Spinal cord (tissue), 10 donors: ENCODE results near the gene GRIK4. TPM values are rescaled to one million over a fixed set of nuclear protein-coding genes. Genes with fewer than 3 reads are reported as not detected.
A peak's percentile ranks its signal among the peaks of the same experiment; 100 is the strongest.

Experiments used
- DNase-seq, 6 donors: peaks; one replicate each; pipeline versions ENCODE4 v3.0.0 to v3.0.0-alpha.2; 2013 to 2015; ENCODE audit warnings: low spot score in 6 of 6, low read depth in 4 of 6
- H3K27ac ChIP-seq: one replicate; pipeline ENCODE4 v1.5.1; 2013; ENCODE audit warnings: low read depth, low read length, control low read depth
- H3K27me3 ChIP-seq: one replicate; pipeline ENCODE4 v1.6.1; 2013; ENCODE audit warnings: low read length; ENCODE audit not compliant: control insufficient read depth, insufficient read depth
- H3K36me3 ChIP-seq: one replicate; pipeline ENCODE4 v1.6.1; 2013; ENCODE audit warnings: low read length; ENCODE audit not compliant: control insufficient read depth, insufficient read depth
- H3K4me1 ChIP-seq: one replicate; pipeline ENCODE4 v1.6.1; 2013; ENCODE audit warnings: low read length; ENCODE audit not compliant: control insufficient read depth, insufficient read depth
- H3K4me3 ChIP-seq: one replicate; pipeline ENCODE4 v1.5.1; 2013; ENCODE audit warnings: low read depth, low read length, control low read depth
- H3K9me3 ChIP-seq: one replicate; pipeline ENCODE4 v1.6.1; 2013; ENCODE audit warnings: low read length; ENCODE audit not compliant: control insufficient read depth, insufficient read depth
- WGBS: methylation state at CpG from one replicate; pipeline ENCODE4 v1.1.5; 2013; ENCODE audit warnings: missing lambda C conversion rate; ENCODE audit not compliant: insufficient coverage; 5-methylcytosine and 5-hydroxymethylcytosine counted together
- polyA plus RNA-seq, 2 donors: library from polyadenylated mRNA; unstranded; fragments of 120-200 nt; gene quantifications; one replicate each; pipeline ENCODE4 v1.2.1, GENCODE V29; 2013; ENCODE audit not compliant: insufficient read length in 2 of 2
- total RNA-seq, 2 donors: library from RNA; depleted of rRNA in 1 of 2; stranded (reverse); fragments of 120-200 nt in 1 of 2; fragments of >200 nt in 1 of 2; gene quantifications; one replicate each; pipeline versions ENCODE4 v1.2.3 to v1.2.4, GENCODE V29; 2013 to 2014
- donor health status: healthy.

The GRIK4 gene
- total and polyA plus RNA-seq, 4 donors: 5.2 to 23.2 (median 12.3) TPM

DNA sequence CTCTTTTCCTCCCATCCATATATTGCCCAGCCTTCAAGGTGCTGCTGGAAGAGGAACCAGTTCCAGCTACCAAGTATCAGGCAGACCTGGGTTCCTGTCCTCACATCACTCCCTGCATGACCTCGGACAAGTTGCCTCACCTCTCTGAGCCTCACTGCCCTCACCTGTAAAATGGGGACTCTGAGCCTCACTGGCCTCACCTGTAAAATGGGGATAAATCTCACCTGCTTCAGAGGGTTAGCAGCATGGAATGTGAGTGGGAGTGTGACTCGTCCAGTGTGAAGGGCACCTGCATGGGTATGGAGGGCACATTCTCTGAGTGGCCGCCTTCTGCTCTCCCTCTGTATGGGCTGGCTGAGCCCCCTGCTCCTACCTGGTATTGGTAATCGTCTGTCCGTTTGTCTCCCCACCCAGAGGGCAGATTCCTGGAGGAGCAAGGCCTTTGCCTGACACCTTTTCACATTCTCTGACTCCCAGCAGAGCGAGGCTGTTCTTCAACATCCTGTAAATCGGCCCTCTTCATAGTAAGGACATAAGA is 3.7 kb downstream of the GRIK4 start:
- 100% methylated on average over 3 of the region's 7 CpGs for WGBS

GRCh38 chr11:120516461-120517389 is 5.2 kb downstream of the GRIK4 start:
- Histone ChIP-seq H3K4me1 (peaks cover 46% of the 10 kb centered on the region), H3K9me3 (no peaks in the 10 kb centered on the region), H3K36me3 (peaks cover 26% of the 10 kb centered on the region), H3K27me3 (peaks cover 2% of the 10 kb centered on the region), H3K4me3 (no peak overlapping the region), H3K27ac (no peak overlapping the region)
- WGBS: 54% methylated on average over 38 of the region's 39 CpGs
- DNase-seq: peak in 1 of 6 donors; percentile 80

More for the DNA sequence above, 3.7 kb downstream of the GRIK4 start:
- H3K9me3 ChIP-seq: no peaks in the 10 kb centered on the region
- no peak for DNase-seq
- H3K4me1 ChIP-seq: peaks cover 50% of the 10 kb centered on the region
- peaks cover 24% of the 10 kb centered on the region for H3K36me3 ChIP-seq
- no peak overlapping the region for H3K4me3 ChIP-seq
- H3K27me3 ChIP-seq: peaks cover 2% of the 10 kb centered on the region
- no peak overlapping the region for H3K27ac ChIP-seq

DNA sequence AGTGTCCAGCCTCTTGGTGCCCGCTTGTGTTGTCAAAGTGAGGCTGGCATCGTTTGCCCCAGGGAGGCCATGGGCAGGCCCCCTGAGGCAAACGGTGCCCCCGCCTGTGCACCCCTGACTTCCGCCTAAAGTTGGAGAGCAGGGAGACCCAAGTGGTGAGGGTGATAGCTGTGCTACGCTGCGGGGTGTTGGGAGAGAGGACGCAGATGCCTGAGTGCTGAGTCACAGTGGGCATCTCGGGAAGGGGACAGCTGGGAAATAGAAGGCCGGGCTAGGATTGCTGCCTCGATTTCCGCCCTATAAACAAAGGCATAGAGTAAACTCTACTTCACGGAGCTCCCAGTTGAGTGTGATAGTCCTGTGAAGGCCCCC is 5.8 kb downstream of the GRIK4 start:
- Histone ChIP-seq H3K27me3 (peaks cover 2% of the 10 kb centered on the region), H3K9me3 (no peaks in the 10 kb centered on the region), H3K27ac (no peak overlapping the region), H3K36me3 (peaks cover 26% of the 10 kb centered on the region), H3K4me1 (peaks cover 46% of the 10 kb centered on the region), H3K4me3 (no peak overlapping the region)
- 83% methylated on average over 13 of the region's 13 CpGs for WGBS
- no peak for DNase-seq

- no peak overlapping the region for H3K27ac ChIP-seq
These were observed 6.3 kb downstream of the GRIK4 start for GRCh38 chr11:120517801-120518291.

GRCh38 chr11:120518356-120518755 is 6.8 kb downstream of the GRIK4 start:
- peaks cover 24% of the 10 kb centered on the region for H3K36me3 ChIP-seq
- peaks cover 45% of the 10 kb centered on the region for H3K4me1 ChIP-seq
- no peak for DNase-seq
- no peak overlapping the region for H3K27ac ChIP-seq
- no peak overlapping the region for H3K4me3 ChIP-seq
- WGBS: 98% methylated on average over 5 of the region's 7 CpGs
- H3K9me3 ChIP-seq: no peaks in the 10 kb centered on the region
- H3K27me3 ChIP-seq: peaks cover 2% of the 10 kb centered on the region

More at GRCh38 chr11:120517801-120518291, 6.3 kb downstream of the GRIK4 start:
- no peak for DNase-seq
- peaks cover 24% of the 10 kb centered on the region for H3K36me3 ChIP-seq
- no peak overlapping the region for H3K4me3 ChIP-seq
- H3K9me3 ChIP-seq: no peaks in the 10 kb centered on the region
- WGBS: 86% methylated on average over 7 of the region's 7 CpGs
- peaks cover 2% of the 10 kb centered on the region for H3K27me3 ChIP-seq
- H3K4me1 ChIP-seq: peaks cover 45% of the 10 kb centered on the region

GRCh38 chr11:120519474-120519873 is 7.9 kb downstream of the GRIK4 start:
- Histone ChIP-seq H3K9me3 (no peaks in the 10 kb centered on the region), H3K36me3 (peaks cover 23% of the 10 kb centered on the region), H3K27ac (no peak overlapping the region), H3K4me3 (no peak overlapping the region), H3K27me3 (peaks cover 2% of the 10 kb centered on the region), H3K4me1 (peaks cover 37% of the 10 kb centered on the region)
- DNase-seq: no peak
- 91% methylated on average over 1 of the region's 3 CpGs for WGBS

DNA sequence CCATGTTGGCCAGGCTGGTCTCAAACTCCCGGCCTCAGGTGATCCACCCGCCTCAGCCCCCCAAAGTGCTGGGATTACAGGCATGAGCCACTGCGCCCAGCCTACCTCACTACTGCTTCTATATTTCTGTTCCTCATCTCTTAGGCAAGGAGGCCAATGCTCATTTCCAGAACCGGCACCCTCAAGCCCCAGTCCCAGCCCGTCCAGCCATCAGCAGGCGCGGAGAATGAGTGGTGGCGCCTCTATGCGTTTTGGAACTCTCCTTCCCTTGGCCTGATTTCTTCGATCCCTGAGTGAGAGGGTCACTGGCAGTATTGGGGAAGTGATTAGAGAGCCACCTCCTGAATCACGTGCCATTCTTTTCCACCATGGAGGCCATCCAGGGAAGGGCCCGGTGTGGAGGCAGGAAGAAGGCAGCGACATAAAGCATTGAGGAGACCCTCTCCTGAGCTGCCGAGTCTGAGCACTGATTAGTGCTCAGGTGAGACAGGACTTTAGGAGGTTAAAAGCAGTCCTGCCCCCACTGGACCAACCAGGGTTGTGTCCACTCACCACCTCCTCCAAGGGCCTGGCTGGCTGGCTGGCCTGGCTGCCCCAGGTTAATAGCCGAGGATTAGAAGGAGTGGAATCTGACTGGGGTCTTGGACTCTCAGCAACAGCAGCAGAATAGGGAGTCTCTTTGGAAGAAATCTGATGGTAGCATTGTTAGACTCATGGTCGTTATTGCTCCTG is 8.7 kb downstream of the GRIK4 start:
- 97% methylated on average over 13 of the region's 16 CpGs for WGBS

DNA sequence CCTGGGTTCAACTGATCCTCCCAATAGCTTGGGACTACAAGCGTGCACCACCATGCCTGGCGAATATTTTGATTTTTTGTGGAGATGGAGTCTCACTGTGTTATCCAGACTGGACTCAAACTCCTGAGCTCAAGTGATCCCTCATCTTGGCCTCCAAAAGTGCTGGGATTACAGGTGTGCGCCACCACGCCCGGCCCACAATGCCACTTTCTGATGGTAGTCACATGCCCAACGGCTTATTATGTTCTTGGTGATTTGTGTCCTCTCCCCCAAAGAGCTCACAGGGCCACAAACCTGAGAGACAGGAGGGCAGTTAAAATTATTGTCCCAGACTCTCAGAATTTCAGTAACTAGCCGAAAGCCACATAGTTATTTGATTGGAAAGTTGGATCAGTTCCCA is 9.6 kb downstream of the GRIK4 start:
- DNase-seq: no peak
- WGBS: 100% methylated on average over 4 of the region's 7 CpGs
- H3K4me1 ChIP-seq: peaks cover 30% of the 10 kb centered on the region
- no peak overlapping the region for H3K4me3 ChIP-seq
- H3K9me3 ChIP-seq: no peaks in the 10 kb centered on the region
- H3K36me3 ChIP-seq: peaks cover 24% of the 10 kb centered on the region
- H3K27ac ChIP-seq: no peak overlapping the region
- H3K27me3 ChIP-seq: peaks cover 2% of the 10 kb centered on the region

More for the DNA sequence above, 8.7 kb downstream of the GRIK4 start:
- Histone ChIP-seq H3K27ac (no peak overlapping the region), H3K4me1 (peaks cover 35% of the 10 kb centered on the region), H3K27me3 (peaks cover 2% of the 10 kb centered on the region), H3K9me3 (no peaks in the 10 kb centered on the region), H3K36me3 (peaks cover 24% of the 10 kb centered on the region), H3K4me3 (no peak overlapping the region)
- DNase-seq: no peak

GRCh38 chr11:120522021-120522420 is 10.5 kb downstream of the GRIK4 start:
- 95% methylated on average over 10 of the region's 11 CpGs for WGBS
- Histone ChIP-seq H3K4me3 (no peak overlapping the region), H3K27ac (no peak overlapping the region), H3K36me3 (peaks cover 16% of the 10 kb centered on the region), H3K4me1 (peaks cover 24% of the 10 kb centered on the region), H3K27me3 (peaks cover 2% of the 10 kb centered on the region), H3K9me3 (no peaks in the 10 kb centered on the region)
- DNase-seq: no peak
